ENCODE results near the gene SFXN1.

SFXN1 gene

DNA sequence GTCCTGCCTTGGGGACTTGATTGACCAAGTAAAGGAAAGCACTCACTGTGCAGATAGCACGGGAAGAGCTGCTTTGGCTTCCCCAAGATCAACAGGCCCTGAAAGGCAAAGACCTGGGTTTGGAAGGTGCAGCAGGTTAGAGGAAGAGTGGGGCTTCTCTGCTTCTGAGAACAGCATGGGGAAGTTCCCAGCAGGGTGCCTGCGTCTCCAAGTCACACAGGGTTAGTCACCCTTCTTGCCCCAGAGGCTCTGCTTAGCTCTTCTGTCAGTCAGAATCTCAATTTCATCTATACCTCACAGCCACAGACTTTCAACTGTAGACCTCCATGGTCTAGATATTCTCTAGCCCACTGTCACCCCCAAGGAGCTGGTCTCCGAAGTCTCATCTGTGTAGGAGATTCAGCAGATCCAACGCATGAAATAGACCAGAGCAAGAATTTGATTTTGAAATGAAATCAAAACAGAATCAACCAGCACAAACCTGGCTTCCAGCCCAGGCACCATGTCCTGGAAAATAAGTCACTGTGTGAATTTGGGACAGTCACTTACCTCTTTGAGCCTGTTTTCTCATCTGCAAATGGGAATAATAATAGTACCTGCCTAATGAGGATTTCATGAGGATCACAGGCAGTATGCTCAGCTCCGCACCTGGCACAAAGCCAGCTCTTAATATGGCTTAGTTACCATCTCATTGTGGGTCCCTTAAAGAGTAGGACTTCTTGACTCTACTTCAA, 64.0 kb downstream of the SFXN1 start:
- no peak overlapping the region for H3K4me3 ChIP-seq (ENCODE audit: insufficient read depth in 1 of 2, low read depth in 1 of 2, low read length in 2 of 2)
- H3K36me3 ChIP-seq (ENCODE audit: control insufficient read depth in 1 of 2, insufficient read depth in 2 of 2, low read depth in 1 of 2, low read length in 2 of 2) = no peaks in the 10 kb centered on the region
- no peak overlapping the region for H3K14ac ChIP-seq (ENCODE audit: low read length in 2 of 2)
- no peak overlapping the region for H4K91ac ChIP-seq (ENCODE audit: low read length)
- WGBS = 85% methylated on average over 5 of the region's 5 CpGs
- H4K8ac ChIP-seq (ENCODE audit: low read length) = no peak overlapping the region
- no peak overlapping the region for H2AFZ ChIP-seq (ENCODE audit: low read depth, low read length)
- H3K9me3 ChIP-seq (ENCODE audit: control insufficient read depth, low read length) = no peaks in the 10 kb centered on the region
- no peak overlapping the region for H2BK5ac ChIP-seq (ENCODE audit: low read depth, low read length, poor library complexity, severe bottlenecking)
- no peak overlapping the region for H3K23ac ChIP-seq (ENCODE audit: low read length in 2 of 2)
- H2BK120ac ChIP-seq (ENCODE audit: low read depth, low read length) = no peak overlapping the region
- DNase-seq = no peak
- no peak overlapping the region for H3K18ac ChIP-seq (ENCODE audit: low read depth in 1 of 2, low read length in 2 of 2)
- no peak overlapping the region for H3K4me2 ChIP-seq (ENCODE audit: low read length, poor library complexity, severe bottlenecking)
- H3K27ac ChIP-seq (ENCODE audit: low read length, poor library complexity, severe bottlenecking) = no peak overlapping the region
- peaks cover 13 to 24% of the 10 kb centered on the region in 2 experiments for H3K27me3 ChIP-seq (ENCODE audit: control insufficient read depth in 1 of 2, insufficient read depth in 1 of 2, low read length in 2 of 2)
- no peak overlapping the region for H2AK5ac ChIP-seq (ENCODE audit: low read length, severe bottlenecking)
- peaks cover under 1% of the 10 kb centered on the region for H3K4me1 ChIP-seq (ENCODE audit: control insufficient read depth, insufficient read depth, low read depth, low read length)
- H2BK15ac ChIP-seq (ENCODE audit: low read depth, poor library complexity, severe bottlenecking) = no peak overlapping the region
- H3K4ac ChIP-seq (ENCODE audit: low read depth in 1 of 2, low read length in 2 of 2) = no peak overlapping the region
- no peak overlapping the region for H2BK12ac ChIP-seq (ENCODE audit: low read length in 2 of 2)
- no peak overlapping the region for H3K9ac ChIP-seq (ENCODE audit: low read length)
- no peaks in the 10 kb centered on the region for H3K79me1 ChIP-seq (replicated peaks; ENCODE audit: low read length, poor library complexity, severe bottlenecking)

GRCh38 chr5:175542966-175543235, 64.5 kb downstream of the SFXN1 start:
- Histone ChIP-seq H3K4me1 (ENCODE audit: control insufficient read depth, insufficient read depth, low read depth, low read length) (no peaks in the 10 kb centered on the region), H4K8ac (ENCODE audit: low read length) (no peak overlapping the region), H3K27ac (ENCODE audit: low read length, poor library complexity, severe bottlenecking) (no peak overlapping the region), H3K18ac (ENCODE audit: low read depth in 1 of 2, low read length in 2 of 2) (no peak overlapping the region), H2BK120ac (ENCODE audit: low read depth, low read length) (no peak overlapping the region), H3K27me3 (ENCODE audit: control insufficient read depth in 1 of 2, insufficient read depth in 1 of 2, low read length in 2 of 2) (peaks cover 16 to 29% of the 10 kb centered on the region in 2 experiments), H2BK15ac (ENCODE audit: low read depth, poor library complexity, severe bottlenecking) (no peak overlapping the region), H3K9ac (ENCODE audit: low read length) (no peak overlapping the region), H3K36me3 (ENCODE audit: control insufficient read depth in 1 of 2, insufficient read depth in 2 of 2, low read depth in 1 of 2, low read length in 2 of 2) (no peaks in the 10 kb centered on the region), H3K79me1 (replicated peaks; ENCODE audit: low read length, poor library complexity, severe bottlenecking) (no peaks in the 10 kb centered on the region), H3K23ac (ENCODE audit: low read length in 2 of 2) (no peak overlapping the region), H2AFZ (ENCODE audit: low read depth, low read length) (no peak overlapping the region), H3K9me3 (ENCODE audit: control insufficient read depth, low read length) (no peaks in the 10 kb centered on the region), H2BK12ac (ENCODE audit: low read length in 2 of 2) (no peak overlapping the region), H3K14ac (ENCODE audit: low read length in 2 of 2) (no peak overlapping the region), H3K4me3 (ENCODE audit: insufficient read depth in 1 of 2, low read depth in 1 of 2, low read length in 2 of 2) (no peak overlapping the region), H4K91ac (ENCODE audit: low read length) (no peak overlapping the region), H3K4me2 (ENCODE audit: low read length, poor library complexity, severe bottlenecking) (no peak overlapping the region), H2BK5ac (ENCODE audit: low read depth, low read length, poor library complexity, severe bottlenecking) (no peak overlapping the region), H2AK5ac (ENCODE audit: low read length, severe bottlenecking) (no peak overlapping the region), H3K4ac (ENCODE audit: low read depth in 1 of 2, low read length in 2 of 2) (no peak overlapping the region)
- no peak for DNase-seq
- WGBS = 41% methylated on average over 1 of the region's 1 CpG

GRCh38 chr5:175544108-175544511, 65.8 kb downstream of the SFXN1 start:
- Histone ChIP-seq H3K4me3 (ENCODE audit: insufficient read depth in 1 of 2, low read depth in 1 of 2, low read length in 2 of 2) (no peak overlapping the region), H3K23ac (ENCODE audit: low read length in 2 of 2) (no peak overlapping the region), H2BK5ac (ENCODE audit: low read depth, low read length, poor library complexity, severe bottlenecking) (no peak overlapping the region), H3K4me2 (ENCODE audit: low read length, poor library complexity, severe bottlenecking) (no peak overlapping the region), H3K36me3 (ENCODE audit: control insufficient read depth in 1 of 2, insufficient read depth in 2 of 2, low read depth in 1 of 2, low read length in 2 of 2) (no peaks in the 10 kb centered on the region), H3K4ac (ENCODE audit: low read depth in 1 of 2, low read length in 2 of 2) (no peak overlapping the region), H2AFZ (ENCODE audit: low read depth, low read length) (no peak overlapping the region), H3K18ac (ENCODE audit: low read depth in 1 of 2, low read length in 2 of 2) (no peak overlapping the region), H3K9ac (ENCODE audit: low read length) (no peak overlapping the region), H3K9me3 (ENCODE audit: control insufficient read depth, low read length) (no peaks in the 10 kb centered on the region), H4K8ac (ENCODE audit: low read length) (no peak overlapping the region), H2BK12ac (ENCODE audit: low read length in 2 of 2) (no peak overlapping the region), H4K91ac (ENCODE audit: low read length) (no peak overlapping the region), H3K79me1 (replicated peaks; ENCODE audit: low read length, poor library complexity, severe bottlenecking) (no peaks in the 10 kb centered on the region), H3K27ac (ENCODE audit: low read length, poor library complexity, severe bottlenecking) (no peak overlapping the region), H2AK5ac (ENCODE audit: low read length, severe bottlenecking) (no peak overlapping the region), H3K4me1 (ENCODE audit: control insufficient read depth, insufficient read depth, low read depth, low read length) (no peaks in the 10 kb centered on the region), H2BK15ac (ENCODE audit: low read depth, poor library complexity, severe bottlenecking) (no peak overlapping the region), H3K14ac (ENCODE audit: low read length in 2 of 2) (no peak overlapping the region), H2BK120ac (ENCODE audit: low read depth, low read length) (no peak overlapping the region), H3K27me3 (ENCODE audit: control insufficient read depth in 1 of 2, insufficient read depth in 1 of 2, low read length in 2 of 2) (peaks cover 20 to 40% of the 10 kb centered on the region in 2 experiments)
- 95% methylated on average over 1 of the region's 1 CpG for WGBS
- DNase-seq = no peak

DNA sequence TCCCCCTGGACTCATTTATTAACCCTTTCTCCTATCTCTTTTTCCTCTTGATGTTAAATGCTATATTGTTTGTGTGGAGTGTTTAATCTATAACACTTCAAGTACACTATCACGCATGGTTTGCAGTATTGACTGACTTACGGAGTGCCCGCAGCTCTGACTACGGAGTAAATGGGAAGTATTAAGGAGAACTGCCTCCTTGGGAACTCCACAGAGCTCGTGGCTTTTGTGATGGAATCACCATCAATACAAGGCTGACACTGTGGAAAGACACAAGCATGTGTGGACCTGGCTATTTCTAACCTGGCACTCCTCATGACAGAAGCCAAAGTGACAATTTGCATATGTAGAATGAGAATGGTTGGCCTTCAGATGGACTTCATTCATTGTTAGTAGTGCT, 66.2 kb downstream of the SFXN1 start:
- H3K4me3 ChIP-seq (ENCODE audit: insufficient read depth in 1 of 2, low read depth in 1 of 2, low read length in 2 of 2) = no peak overlapping the region
- peaks cover 20 to 45% of the 10 kb centered on the region in 2 experiments for H3K27me3 ChIP-seq (ENCODE audit: control insufficient read depth in 1 of 2, insufficient read depth in 1 of 2, low read length in 2 of 2)
- no peak overlapping the region for H2BK5ac ChIP-seq (ENCODE audit: low read depth, low read length, poor library complexity, severe bottlenecking)
- no peaks in the 10 kb centered on the region for H3K4me1 ChIP-seq (ENCODE audit: control insufficient read depth, insufficient read depth, low read depth, low read length)
- no peak overlapping the region for H3K9ac ChIP-seq (ENCODE audit: low read length)
- H4K91ac ChIP-seq (ENCODE audit: low read length) = no peak overlapping the region
- no peaks in the 10 kb centered on the region for H3K36me3 ChIP-seq (ENCODE audit: control insufficient read depth in 1 of 2, insufficient read depth in 2 of 2, low read depth in 1 of 2, low read length in 2 of 2)
- no peak for DNase-seq
- no peak overlapping the region for H3K4me2 ChIP-seq (ENCODE audit: low read length, poor library complexity, severe bottlenecking)
- H2AK5ac ChIP-seq (ENCODE audit: low read length, severe bottlenecking) = no peak overlapping the region
- H3K79me1 ChIP-seq (replicated peaks; ENCODE audit: low read length, poor library complexity, severe bottlenecking) = no peaks in the 10 kb centered on the region
- no peak overlapping the region for H3K23ac ChIP-seq (ENCODE audit: low read length in 2 of 2)
- WGBS = 87% methylated on average over 5 of the region's 5 CpGs
- no peak overlapping the region for H3K27ac ChIP-seq (ENCODE audit: low read length, poor library complexity, severe bottlenecking)
- no peak overlapping the region for H4K8ac ChIP-seq (ENCODE audit: low read length)
- H3K14ac ChIP-seq (ENCODE audit: low read length in 2 of 2) = no peak overlapping the region
- H2BK120ac ChIP-seq (ENCODE audit: low read depth, low read length) = no peak overlapping the region
- no peak overlapping the region for H3K4ac ChIP-seq (ENCODE audit: low read depth in 1 of 2, low read length in 2 of 2)
- H3K9me3 ChIP-seq (ENCODE audit: control insufficient read depth, low read length) = no peaks in the 10 kb centered on the region
- H2AFZ ChIP-seq (ENCODE audit: low read depth, low read length) = no peak overlapping the region
- H3K18ac ChIP-seq (ENCODE audit: low read depth in 1 of 2, low read length in 2 of 2) = no peak overlapping the region
- H2BK12ac ChIP-seq (ENCODE audit: low read length in 2 of 2) = no peak overlapping the region
- no peak overlapping the region for H2BK15ac ChIP-seq (ENCODE audit: low read depth, poor library complexity, severe bottlenecking)

All from mesenchymal stem cell (in vitro differentiated cells and primary cell).